AML-193 (cell line): ENCODE results near the gene MVB12B.
"Not testable (repeated sequence)": the region's sequence is repeated elsewhere in the genome, so short reads cannot be mapped to it uniquely, and the experiment has no call there.

Experiments used
- DNase-seq, 2 experiments: peaks; one replicate each; lab custom pipeline; 2025; lab: John Stamatoyannopoulos, UW

Gene MVB12B

GRCh38 chr9:126540398-126540797, 213.8 kb downstream of the MVB12B start:
- DNase-seq, result not testable (repeated sequence)

GRCh38 chr9:126543490-126543889, 216.9 kb downstream of the MVB12B start:
- no peak for DNase-seq

- no peak for DNase-seq
Observed at GRCh38 chr9:126545106-126545505, 218.5 kb downstream of the MVB12B start.

- no peak for DNase-seq
Observed at GRCh38 chr9:126546036-126546435, 219.4 kb downstream of the MVB12B start.

- no peak for DNase-seq
Observed at GRCh38 chr9:126548312-126548711, 221.7 kb downstream of the MVB12B start.

GRCh38 chr9:126549246-126550006, 222.8 kb downstream of the MVB12B start:
- DNase-seq, result no peak

GRCh38 chr9:126550891-126551351, 224.3 kb downstream of the MVB12B start:
- no peak for DNase-seq

- no peak for DNase-seq
Observed at GRCh38 chr9:126551812-126552211, 225.2 kb downstream of the MVB12B start.

- DNase-seq, result no peak
Observed at GRCh38 chr9:126554292-126554691, 227.7 kb downstream of the MVB12B start.

GRCh38 chr9:126555421-126555820, 228.8 kb downstream of the MVB12B start:
- DNase-seq, result not testable (repeated sequence)
